ENCODE data around the gene AUP1. TPM values are rescaled to one million over a fixed set of nuclear protein-coding genes. Genes with fewer than 3 reads are reported as not detected.

Gene AUP1
- total RNA-seq, 1 experiment from 2014 or later: 91.5 TPM

GRCh38 chr2:74566076-74566753, 36.7 kb upstream of the AUP1 start:
- Mint-ChIP-seq H3K4me1 (no peaks in the 10 kb centered on the region; a peak in 1 of 4 replicates), H3K9me3 (no peaks in the 10 kb centered on the region), H3K4me3 (no peak overlapping the region), H3K27me3 (ENCODE audit: low read depth) (peaks cover 12% of the 10 kb centered on the region), H3K27ac (no peak overlapping the region), H3K36me3 (ENCODE audit: insufficient read depth in 1 of 3, low read depth in 3 of 3) (no peaks in the 10 kb centered on the region)
- no peak overlapping the region for H4K5ac ChIP-seq (ENCODE audit: insufficient read length, low read depth, low read length)
- no peak for DNase-seq
- no peak overlapping the region for H2BK12ac ChIP-seq (ENCODE audit: insufficient read length, low read depth, low read length)
- H3K23ac ChIP-seq (ENCODE audit: insufficient read length, low read depth, low read length): no peak overlapping the region
- H3K14ac ChIP-seq (ENCODE audit: insufficient read depth, low read length): no peak overlapping the region
- H2AFZ ChIP-seq (ENCODE audit: low read length): no peak overlapping the region
- H3K9me3 ChIP-seq (ENCODE audit: control insufficient read depth, low read depth, low read length): no peaks in the 10 kb centered on the region
- H4K8ac ChIP-seq (replicated peaks; ENCODE audit: insufficient read length, low read depth, low read length): no peak overlapping the region
- no peak overlapping the region for H3K9ac ChIP-seq (ENCODE audit: extremely low read depth, insufficient read length, low read length)
- H3K18ac ChIP-seq (ENCODE audit: insufficient read length, low read depth, low read length): no peak overlapping the region
- no peaks in the 10 kb centered on the region for H3K79me1 ChIP-seq (ENCODE audit: insufficient read depth, low read depth, low read length, poor library complexity, severe bottlenecking)
- H3K27ac ChIP-seq (ENCODE audit: insufficient read length, low read depth, low read length): no peak overlapping the region
- no peak overlapping the region for H2BK5ac ChIP-seq (ENCODE audit: insufficient read length, low read length)
- no peaks in the 10 kb centered on the region for H3K4me1 ChIP-seq (ENCODE audit: insufficient read depth, low read length)
- no peaks in the 10 kb centered on the region for H3K79me2 ChIP-seq (ENCODE audit: insufficient read depth, low read length)
- H2AK5ac ChIP-seq (ENCODE audit: insufficient read length, low read length): no peak overlapping the region
- TF ChIP-seq, protein P1, sequence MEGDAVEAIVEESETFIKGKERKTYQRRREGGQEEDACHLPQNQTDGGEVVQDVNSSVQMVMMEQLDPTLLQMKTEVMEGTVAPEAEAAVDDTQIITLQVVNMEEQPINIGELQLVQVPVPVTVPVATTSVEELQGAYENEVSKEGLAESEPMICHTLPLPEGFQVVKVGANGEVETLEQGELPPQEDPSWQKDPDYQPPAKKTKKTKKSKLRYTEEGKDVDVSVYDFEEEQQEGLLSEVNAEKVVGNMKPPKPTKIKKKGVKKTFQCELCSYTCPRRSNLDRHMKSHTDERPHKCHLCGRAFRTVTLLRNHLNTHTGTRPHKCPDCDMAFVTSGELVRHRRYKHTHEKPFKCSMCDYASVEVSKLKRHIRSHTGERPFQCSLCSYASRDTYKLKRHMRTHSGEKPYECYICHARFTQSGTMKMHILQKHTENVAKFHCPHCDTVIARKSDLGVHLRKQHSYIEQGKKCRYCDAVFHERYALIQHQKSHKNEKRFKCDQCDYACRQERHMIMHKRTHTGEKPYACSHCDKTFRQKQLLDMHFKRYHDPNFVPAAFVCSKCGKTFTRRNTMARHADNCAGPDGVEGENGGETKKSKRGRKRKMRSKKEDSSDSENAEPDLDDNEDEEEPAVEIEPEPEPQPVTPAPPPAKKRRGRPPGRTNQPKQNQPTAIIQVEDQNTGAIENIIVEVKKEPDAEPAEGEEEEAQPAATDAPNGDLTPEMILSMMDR (conservative IDR thresholded peaks at IDR 0.05): no peak
- no peak overlapping the region for H2BK120ac ChIP-seq (ENCODE audit: low read depth, low read length, poor library complexity, severe bottlenecking)
- H3K23me2 ChIP-seq (ENCODE audit: insufficient read length, low read depth, low read length, poor library complexity, severe bottlenecking): no peaks in the 10 kb centered on the region
- H3K27me3 ChIP-seq (ENCODE audit: insufficient read depth, low read length): no peaks in the 10 kb centered on the region
- no peak overlapping the region for H4K91ac ChIP-seq (ENCODE audit: insufficient read length, low read depth, low read length)
- H2BK20ac ChIP-seq (ENCODE audit: low read depth, low read length, poor library complexity, severe bottlenecking): no peak overlapping the region
- H4K20me1 ChIP-seq (ENCODE audit: control insufficient read depth, insufficient read depth, insufficient read length): no peaks in the 10 kb centered on the region
- no peak overlapping the region for H2BK15ac ChIP-seq (ENCODE audit: low read depth, low read length)
- no CpG with 5 or more reads among the region's 7 CpGs for WGBS (ENCODE audit: extremely low coverage, insufficient read length, low lambda C conversion rate)
- no peak overlapping the region for H3K56ac ChIP-seq (ENCODE audit: insufficient read length, low read depth, low read length)
- no peak overlapping the region for H3K4ac ChIP-seq (ENCODE audit: low read depth, low read length)
- H3T11ph ChIP-seq (ENCODE audit: low read length): no peak overlapping the region
- H3K4me2 ChIP-seq (ENCODE audit: insufficient read depth, insufficient read length, low read length): no peak overlapping the region

All from H9 (cell line).